Endothelial cell of umbilical vein (primary cell): ENCODE results near the gene RAC2. TPM values are rescaled to one million over a fixed set of nuclear protein-coding genes. Genes with fewer than 3 reads are reported as not detected.

Experiments used
- BruUV-seq: library from RNA; stranded (reverse); fragments of 400-500 nt; replicated peaks from 2 replicates; lab custom pipeline; 2021; lab: Mats Ljungman, UMichigan
- CTCF ChIA-PET: fragments of 300-600, 350-600 bp; sonication (Branson Sonifier 250); formaldehyde crosslinking; loops from one replicate; lab custom pipeline; 2021; ENCODE audit warnings: antibody characterized with exemption, inconsistent platforms; lab: Charles Lee
- POLR2A ChIA-PET: fragments of 300-600, 350-600 bp; sonication (Branson Sonifier 250); formaldehyde crosslinking; loops from one replicate; lab custom pipeline; 2021; ENCODE audit warnings: antibody characterized with exemption, inconsistent platforms; lab: Charles Lee
- DNase-seq: peaks from one replicate; pipeline ENCODE4 v3.0.0-alpha.2; 2011; ENCODE audit warnings: low read depth, low spot score
- FAIRE-seq: peaks from 2 replicates; lab custom pipeline; 2011; peaks lifted over from hg19 to GRCh38; lab: Jason Lieb, UNC
- H2AFZ ChIP-seq: 2 replicates; pipeline ENCODE4 v1.6.0; 2012; ENCODE audit warnings: low read depth, low read length, control low read depth, inconsistent platforms
- H3K27ac ChIP-seq: 2 replicates; pipeline ENCODE4 v1.5.1; 2011; ENCODE audit warnings: low read depth, mild to moderate bottlenecking, control low read depth, low read length, moderate library complexity; ENCODE audit not compliant: insufficient read depth
- H3K27me3 ChIP-seq, 2 experiments: 2 replicates each; pipeline versions ENCODE4 v1.6.0 to v1.6.1; 2011; ENCODE audit warnings: low read length in 2 of 2, mixed read lengths in 1 of 2; ENCODE audit not compliant: control insufficient read depth in 2 of 2, insufficient read depth in 2 of 2
- H3K36me3 ChIP-seq, 2 experiments: 2 replicates in 1 of 2; 3 replicates in 1 of 2; pipeline ENCODE4 v1.5.1; 2011; ENCODE audit warnings: low read length in 2 of 2, mild to moderate bottlenecking in 1 of 2, moderate library complexity in 1 of 2; ENCODE audit not compliant: control insufficient read depth in 2 of 2, insufficient read depth in 2 of 2; ENCODE audit errors: extremely low read depth in 1 of 2
- H3K4me1 ChIP-seq: 3 replicates; pipeline ENCODE4 v1.5.1; 2011; ENCODE audit warnings: mild to moderate bottlenecking, low read length; ENCODE audit not compliant: control insufficient read depth, insufficient read depth; ENCODE audit errors: extremely low read depth
- H3K4me2 ChIP-seq: 2 replicates; pipeline ENCODE4 v1.6.1; 2011; ENCODE audit warnings: low read length, control low read depth, mixed read lengths; ENCODE audit not compliant: insufficient read depth
- H3K4me3 ChIP-seq, 3 experiments: fragments of 200-600 bp in 1 of 3; sonication (generic), shearing (Covaris generic) in 1 of 3; replicated peaks in 1 of 3; 2 replicates each; pipeline ENCODE4 v1.5.1; 2011 to 2016; ENCODE audit warnings: control low read depth in 3 of 3, low read length in 3 of 3, mild to moderate bottlenecking in 2 of 3, inconsistent platforms in 1 of 3, low read depth in 1 of 3, moderate library complexity in 1 of 3; ENCODE audit not compliant: insufficient read depth in 1 of 3
- H3K79me2 ChIP-seq: 2 replicates; pipeline ENCODE4 v1.6.0; 2012; ENCODE audit warnings: low read length, inconsistent platforms; ENCODE audit not compliant: control insufficient read depth, insufficient read depth
- H3K9ac ChIP-seq: replicated peaks from 2 replicates; pipeline ENCODE3; 2011; ENCODE audit warnings: low read length, control low read depth; ENCODE audit not compliant: insufficient read depth; ENCODE audit errors: extremely low read depth
- H3K9me1 ChIP-seq: replicated peaks from 3 replicates; pipeline ENCODE4 v1.6.0; 2011; ENCODE audit warnings: mild to moderate bottlenecking, low read length; ENCODE audit not compliant: control insufficient read depth, insufficient read depth; ENCODE audit errors: extremely low read depth
- H3K9me3 ChIP-seq: replicated peaks from 2 replicates; pipeline ENCODE4 v1.5.1; 2012; ENCODE audit warnings: low read length, inconsistent platforms; ENCODE audit not compliant: control insufficient read depth, insufficient read depth
- H4K20me1 ChIP-seq: replicated peaks from 2 replicates; pipeline ENCODE3; 2011; ENCODE audit warnings: mild to moderate bottlenecking, low read length; ENCODE audit not compliant: control insufficient read depth, insufficient read depth; ENCODE audit errors: extremely low read depth
- CTCF ChIP-seq, 2 donors: IDR thresholded peaks; 1 replicate in 1 of 2; 2 replicates in 1 of 2; pipeline ENCODE4 v1.5.1; 2011; ENCODE audit warnings: low read length in 2 of 2, mild to moderate bottlenecking in 2 of 2, moderate library complexity in 2 of 2, control low read depth in 1 of 2, inconsistent platforms in 1 of 2, low read depth in 1 of 2; ENCODE audit not compliant: insufficient read depth in 1 of 2; ENCODE audit errors: extremely low read depth in 1 of 2
- EZH2 ChIP-seq: IDR thresholded peaks from 2 replicates; pipeline ENCODE4 v1.6.1; 2012; ENCODE audit warnings: borderline replicate concordance, low read depth, mild to moderate bottlenecking, moderate library complexity, low read length, inconsistent platforms; ENCODE audit not compliant: severe bottlenecking
- FOS ChIP-seq: IDR thresholded peaks from 2 replicates; pipeline ENCODE4 v1.6.1; 2011; ENCODE audit warnings: mild to moderate bottlenecking, low read length, moderate library complexity, borderline replicate concordance; ENCODE audit not compliant: insufficient read depth
- JUN ChIP-seq: IDR thresholded peaks from 2 replicates; pipeline ENCODE4 v1.6.1; 2011; ENCODE audit warnings: borderline replicate concordance, low read depth; ENCODE audit not compliant: insufficient read length, insufficient read depth
- MAX ChIP-seq: IDR thresholded peaks from 2 replicates; pipeline ENCODE4 v1.6.1; 2011; ENCODE audit not compliant: insufficient read depth, insufficient read length
- dilution Hi-C: fragments of 300-500 bp; cut with MboI; formaldehyde crosslinking; loops from one replicate; pipeline ENCODE4 v1.15.0; 2019; ENCODE audit warnings: low sequenced_read_pairs; ENCODE audit not compliant: extremely low pct_ligation_motif_present
- intact Hi-C: fragments of 100-400 bp; cut with micrococcal nuclease; formaldehyde crosslinking; loops from one replicate; pipeline ENCODE4 v1.10.0; 2022
- polyA plus RNA-seq, 4 experiments: library from polyadenylated mRNA; depleted of rRNA in 3 of 4; stranded (reverse) in 3 of 4; unstranded in 1 of 4; fragments of >200 nt; gene quantifications; 2 replicates each; pipeline versions ENCODE4 v1.2.1 to v1.2.3, GENCODE V29; 2011 to 2012; ENCODE audit warnings: missing spikeins in 1 of 4
- total RNA-seq: library from RNA; stranded (reverse); gene quantifications from 2 replicates; pipeline ENCODE4 v1.2.3, GENCODE V29; 2021

Gene RAC2
- total and polyA plus RNA-seq, 2 donors (not counting 3 experiments of a cell fraction or from before 2014, with no cell fraction given) = 122 to 181 TPM

GRCh38 chr22:37275134-37275533, 31.1 kb upstream of the RAC2 start:
- no peaks in the 10 kb centered on the region for H3K79me2 ChIP-seq
- CTCF ChIA-PET = interaction anchor here (0.9 kb wide), 1 partner anchor 181 kb away, joined by 3 read pairs; no protein-coding TSS in a partner anchor
- H3K4me2 ChIP-seq = no peak overlapping the region
- H3K4me3 ChIP-seq = no peak overlapping the region
- H3K27ac ChIP-seq = no peak overlapping the region
- H2AFZ ChIP-seq = no peak overlapping the region
- no peak for DNase-seq
- H3K4me1 ChIP-seq = peaks cover 11% of the 10 kb centered on the region
- H3K9me1 ChIP-seq = no peaks in the 10 kb centered on the region
- dilution Hi-C loops = no loop called here
- POLR2A ChIA-PET = no interaction called here
- BruUV-seq = no TSS peak
- intact Hi-C loops = no loop called here
- FAIRE-seq = no peak
- TF ChIP-seq EZH2 = no peak
- no peak for TF ChIP-seq JUN
- TF ChIP-seq CTCF (IDR thresholded peaks at IDR 0.05; ENCODE audit: extremely low read depth in 1 of 2, insufficient read depth in 1 of 2, low read depth in 1 of 2, low read length in 2 of 2) = no peak
- TF ChIP-seq FOS = no peak
- TF ChIP-seq MAX = no peak
- H3K9me3 ChIP-seq = no peaks in the 10 kb centered on the region
- no peaks in the 10 kb centered on the region for H3K36me3 ChIP-seq
- H4K20me1 ChIP-seq = no peaks in the 10 kb centered on the region
- no peaks in the 10 kb centered on the region for H3K27me3 ChIP-seq
- H3K9ac ChIP-seq = no peak overlapping the region
